GM18508 (cell line): ENCODE results near the gene PARD6A.

Source experiments
- ATAC-seq: cut with Tn5 transposase; IDR thresholded peaks from one replicate; pipeline ENCODE4 v1.9.1; 2021; ENCODE audit warnings: moderate number of reproducible peaks; ENCODE audit not compliant: insufficient read depth, unreplicated experiment

Gene PARD6A

GRCh38 chr16:67666032-67666551 lies 5.3 kb downstream of the PARD6A start:
- no peak for ATAC-seq

DNA sequence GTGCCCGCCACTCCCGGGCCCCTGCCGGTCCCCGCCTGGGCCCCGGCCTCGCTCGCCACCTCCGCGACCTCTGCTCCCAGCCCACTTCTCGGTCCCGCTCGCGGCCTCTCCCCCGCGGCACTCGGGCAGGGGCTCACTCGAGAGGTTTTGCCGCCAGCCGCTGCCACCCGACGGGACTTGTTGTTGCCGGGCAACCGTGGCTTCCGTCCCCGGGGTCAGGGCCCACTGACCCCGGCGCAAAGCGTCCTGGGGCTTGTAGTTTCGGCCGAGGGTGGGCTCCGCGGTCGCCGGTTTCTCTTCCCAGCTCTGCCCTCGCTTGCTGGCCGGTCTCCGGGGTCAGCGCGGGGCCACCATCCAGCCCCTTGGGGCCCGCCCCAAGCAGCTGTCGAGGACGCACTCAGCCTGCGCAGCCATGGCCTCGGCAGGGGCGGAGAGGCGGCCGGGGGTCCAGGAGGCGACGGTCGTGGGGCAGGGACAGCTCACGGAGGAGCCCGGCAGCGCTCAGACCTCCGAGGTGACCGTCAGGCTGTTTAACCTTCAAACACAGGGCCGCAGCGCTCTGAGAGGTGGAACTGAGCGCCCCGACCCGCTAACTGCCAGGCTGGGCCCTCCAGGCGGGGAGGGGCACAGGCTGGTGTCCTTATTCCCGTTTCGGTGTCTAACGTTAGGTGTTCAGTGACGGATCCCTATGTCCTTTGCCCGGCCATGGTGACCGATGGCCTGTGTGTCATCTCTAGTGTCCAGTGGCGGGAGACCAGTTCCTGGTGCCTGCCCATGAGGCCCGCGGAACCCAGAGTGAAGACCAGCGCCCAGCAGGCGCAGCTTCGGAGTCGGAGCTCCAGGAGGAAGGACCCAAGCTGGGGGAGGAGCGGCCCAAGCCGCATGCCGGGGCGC lies 6.0 kb downstream of the PARD6A start, which contains the start of the genes C16orf86 and ENKD1:
C16orf86 (plus strand) TSS at position 256 of the 894 bp plus-strand sequence; CDS start at position 413, 157 bp downstream.
ENKD1 (minus strand) TSS at position 192 of the 894 bp plus-strand sequence. CDS start 308 bp downstream, outside the sequence.
- no peak for ATAC-seq

- ATAC-seq, result no peak
Observed at GRCh38 chr16:67667453-67667816, 6.7 kb downstream of the PARD6A start.

DNA sequence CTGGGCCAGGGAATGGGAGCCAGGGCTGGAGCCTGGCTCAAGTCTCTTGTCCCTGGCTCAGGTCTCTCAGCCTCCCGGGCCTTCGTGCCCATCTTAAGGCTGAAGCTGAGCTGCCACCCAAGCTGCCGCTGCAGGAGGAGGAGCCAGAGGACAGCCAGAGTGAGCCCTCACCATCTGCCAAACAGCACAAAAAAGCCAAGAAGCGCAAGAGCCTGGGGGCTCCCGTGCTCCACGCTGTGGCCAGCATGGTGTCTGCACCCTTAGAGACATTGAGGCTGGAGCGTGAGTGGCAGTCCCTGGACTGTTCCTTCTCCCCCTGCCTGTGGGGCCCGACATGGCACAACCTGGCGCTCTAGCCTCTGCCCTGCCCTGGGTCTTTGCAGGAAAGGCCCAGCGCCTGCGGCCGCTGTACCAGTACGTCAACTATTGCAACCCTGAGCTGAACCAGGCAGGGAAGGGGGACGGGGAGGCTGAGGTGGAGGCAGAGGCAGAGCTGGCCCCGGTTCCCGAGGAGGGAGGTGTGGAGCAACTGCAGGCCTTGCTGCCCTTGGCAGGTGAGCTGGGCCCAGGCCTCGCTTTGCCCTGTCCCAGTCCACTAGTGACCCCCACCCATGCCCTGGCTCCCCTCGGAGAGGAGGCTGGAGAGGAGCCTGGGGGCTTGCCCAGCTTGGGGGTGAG lies 7.2 kb downstream of the PARD6A start:
- peak; percentile 35 for ATAC-seq

GRCh38 chr16:67668495-67669157 lies 7.9 kb downstream of the PARD6A start:
- ATAC-seq, result no peak

DNA sequence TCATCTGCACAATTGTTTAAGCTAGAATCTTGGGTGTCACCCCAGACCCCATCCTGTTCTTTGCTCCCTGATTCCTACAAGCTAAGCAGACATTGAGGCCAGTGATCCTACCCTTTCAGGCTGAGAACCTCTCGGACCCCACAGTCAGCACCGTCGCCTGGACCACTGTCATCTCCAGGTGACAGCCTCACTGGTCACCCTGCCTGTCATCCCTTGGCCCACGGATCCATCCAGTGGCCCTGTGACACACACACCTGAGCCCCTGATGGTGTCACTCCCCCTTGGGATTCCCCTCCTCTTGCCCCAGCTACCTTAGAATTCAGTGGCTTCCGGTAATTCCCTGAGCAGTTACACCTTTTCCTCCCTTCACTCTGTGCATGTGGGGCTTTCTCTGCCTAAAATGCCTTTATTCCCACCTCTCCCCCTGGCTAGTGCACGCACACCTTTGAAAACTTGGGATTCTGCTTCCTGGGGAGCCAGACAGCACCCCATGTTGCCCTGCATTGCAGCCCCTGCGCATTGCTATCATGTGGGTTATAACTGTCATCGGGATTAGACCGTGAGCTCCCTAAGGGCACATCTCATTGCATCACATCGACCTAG lies 8.8 kb downstream of the PARD6A start:
- no peak for ATAC-seq

- no peak for ATAC-seq
Observed at GRCh38 chr16:67672306-67672705, 11.5 kb downstream of the PARD6A start.

DNA sequence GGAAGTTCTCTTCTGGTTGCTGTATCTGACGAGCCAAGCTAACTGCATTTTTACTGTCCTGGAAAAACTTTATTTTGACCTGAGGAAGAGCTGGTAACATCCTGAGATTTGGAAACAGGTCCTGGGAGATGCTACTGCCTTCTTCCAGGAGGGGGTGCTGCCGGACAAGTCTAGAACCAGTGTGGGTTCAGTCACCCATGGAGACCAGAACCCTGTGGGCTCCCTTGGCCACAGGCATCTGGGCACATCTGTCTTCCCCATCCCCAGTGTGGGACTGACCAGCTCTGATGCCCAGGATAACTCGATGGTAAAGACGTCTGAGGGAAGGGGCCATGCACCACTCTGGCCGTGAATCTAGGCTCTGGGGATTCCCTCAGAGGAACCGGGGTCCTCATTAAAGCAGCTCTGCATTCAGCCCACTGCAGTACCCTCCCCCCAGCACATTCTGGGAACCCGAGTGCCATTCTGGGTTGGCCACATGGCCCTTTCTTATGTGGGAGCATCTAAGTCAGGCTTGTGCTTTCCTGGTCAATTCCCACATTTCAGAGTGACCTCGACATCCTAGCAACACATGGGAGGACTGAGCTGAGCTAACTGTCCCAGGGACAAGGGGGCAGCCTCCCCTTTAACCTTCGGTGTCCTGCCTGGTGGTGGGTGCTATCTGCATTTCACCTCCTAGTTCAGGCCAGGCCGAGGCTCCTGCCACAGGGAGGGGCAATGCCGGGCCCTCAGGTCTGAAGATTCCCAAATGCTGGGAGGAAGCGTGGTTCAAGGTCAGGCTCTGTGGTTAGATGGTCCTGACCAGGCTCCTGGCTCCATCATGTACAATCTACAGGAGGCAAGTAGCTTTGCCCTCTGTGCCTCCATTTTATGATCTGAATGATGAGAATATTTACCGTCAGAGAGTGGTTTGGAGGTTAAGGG lies 12.2 kb downstream of the PARD6A start:
- ATAC-seq, result no peak

DNA sequence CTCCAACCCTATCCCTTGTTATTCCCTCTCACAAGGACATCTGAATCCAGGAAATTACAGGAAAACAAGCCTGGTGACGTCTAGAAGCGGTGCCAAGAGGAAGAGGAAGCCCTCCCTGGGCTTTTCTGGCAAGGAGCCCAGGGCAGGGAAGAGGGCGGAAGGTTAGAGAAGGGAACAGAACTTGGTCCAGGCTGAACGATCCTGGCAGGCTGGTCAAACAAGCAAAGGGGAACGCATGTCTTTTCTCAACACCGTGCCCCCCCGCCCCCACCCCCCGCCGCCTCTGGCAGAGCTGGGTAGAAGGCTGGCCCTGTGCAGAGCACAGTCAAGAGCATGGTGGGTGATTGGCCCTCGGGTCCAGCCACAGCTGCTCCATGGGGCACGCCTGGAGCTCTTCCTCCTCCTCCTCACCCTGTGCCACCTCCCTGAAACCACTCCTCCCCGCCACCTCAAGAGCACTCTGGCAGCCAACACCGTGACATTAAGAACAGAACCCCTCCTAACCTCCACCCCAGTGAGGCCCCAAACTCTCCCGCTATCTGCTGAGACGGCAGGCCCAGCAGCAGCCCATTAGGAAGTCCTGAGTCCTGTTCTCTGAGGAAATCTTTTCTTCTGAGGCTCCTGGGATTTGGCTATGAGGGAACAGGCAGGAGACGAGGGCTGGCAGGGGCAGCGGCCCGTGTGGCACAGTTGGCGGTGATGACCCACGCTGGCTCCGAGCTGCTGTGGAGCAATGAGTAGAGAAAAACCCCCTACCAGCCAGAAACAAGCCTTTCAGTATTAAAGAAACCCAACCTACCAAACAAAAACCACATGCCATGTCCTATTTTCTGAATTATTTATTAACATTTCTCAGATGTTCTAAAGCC lies 13.2 kb downstream of the PARD6A start:
- ATAC-seq, result no peak

DNA sequence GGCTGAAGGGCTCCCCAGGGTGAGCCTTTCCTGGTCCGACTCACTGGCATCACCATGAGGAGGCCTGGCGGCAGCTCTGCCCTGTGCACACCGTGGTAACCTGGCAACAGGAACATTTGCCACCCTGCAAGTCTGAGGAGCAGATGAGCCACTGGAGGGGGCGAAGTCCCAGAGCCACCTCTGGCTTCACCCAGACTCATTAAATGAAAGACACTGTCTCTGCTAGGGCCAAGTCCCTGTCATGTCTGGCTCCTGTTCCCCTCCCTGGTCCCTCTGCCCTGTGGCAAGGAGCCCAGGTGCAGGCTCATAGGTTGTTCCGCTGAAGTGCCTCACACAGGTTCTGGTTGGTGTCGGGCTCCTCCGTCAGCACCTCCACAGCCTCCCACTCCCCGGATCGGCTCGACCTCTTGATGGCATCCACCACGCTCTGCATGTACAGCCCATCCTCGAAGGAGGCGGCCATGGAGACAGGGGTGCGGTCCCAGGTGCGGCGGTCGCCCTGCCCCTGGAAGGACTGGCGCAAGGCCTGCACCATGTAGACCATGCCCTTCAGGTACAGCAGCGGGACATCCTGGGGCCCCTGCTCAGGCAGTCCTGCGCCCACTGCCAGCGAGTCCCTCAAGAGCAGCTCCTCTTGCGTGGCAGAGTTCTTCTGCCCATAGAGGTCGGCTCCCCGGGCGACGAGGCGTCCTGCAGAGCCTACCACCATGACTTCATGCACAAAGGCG lies 14.3 kb downstream of the PARD6A start:
- ATAC-seq, result no peak

DNA sequence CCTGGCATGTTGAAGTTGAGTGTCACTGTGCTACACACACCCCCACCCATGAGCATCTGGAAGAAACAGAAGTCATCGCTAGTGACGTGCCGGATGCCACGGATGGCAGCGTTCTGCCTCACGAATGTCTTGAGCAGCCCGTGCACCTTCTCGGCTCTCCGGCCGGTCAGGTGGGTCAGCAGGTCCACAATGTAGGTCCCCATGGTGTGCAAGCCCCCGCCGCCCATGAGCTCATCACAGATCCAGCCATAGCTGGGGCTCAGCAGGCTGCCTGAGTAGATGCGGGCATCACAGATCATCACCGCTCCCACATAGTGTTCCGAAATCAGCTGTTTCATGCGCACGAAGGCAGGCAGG lies 14.8 kb downstream of the PARD6A start:
- ATAC-seq, result no peak

- ATAC-seq, result no peak
Observed at GRCh38 chr16:67675999-67676398, 15.2 kb downstream of the PARD6A start.

- no peak for ATAC-seq
Observed at GRCh38 chr16:67676516-67676915, 15.8 kb downstream of the PARD6A start.

DNA sequence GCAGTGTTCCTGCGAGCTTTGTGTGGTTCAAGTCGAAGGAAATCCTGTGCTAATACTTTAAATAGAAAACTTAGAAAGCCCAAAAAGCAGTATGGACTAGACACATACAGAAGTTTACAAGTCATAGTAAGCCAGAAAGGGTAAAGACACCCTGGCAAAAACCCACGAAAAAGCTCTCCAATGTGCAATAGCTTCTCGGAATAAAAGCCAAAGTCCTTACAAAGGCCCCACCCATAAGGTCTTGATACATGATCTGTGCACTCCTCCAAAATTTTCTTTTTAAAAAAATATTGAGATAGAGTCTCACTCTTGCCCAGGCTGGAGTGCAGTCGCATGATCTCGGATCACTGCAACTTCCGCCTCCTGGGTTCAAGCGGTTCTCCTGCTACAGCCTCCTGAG lies 16.2 kb downstream of the PARD6A start:
- no peak for ATAC-seq

DNA sequence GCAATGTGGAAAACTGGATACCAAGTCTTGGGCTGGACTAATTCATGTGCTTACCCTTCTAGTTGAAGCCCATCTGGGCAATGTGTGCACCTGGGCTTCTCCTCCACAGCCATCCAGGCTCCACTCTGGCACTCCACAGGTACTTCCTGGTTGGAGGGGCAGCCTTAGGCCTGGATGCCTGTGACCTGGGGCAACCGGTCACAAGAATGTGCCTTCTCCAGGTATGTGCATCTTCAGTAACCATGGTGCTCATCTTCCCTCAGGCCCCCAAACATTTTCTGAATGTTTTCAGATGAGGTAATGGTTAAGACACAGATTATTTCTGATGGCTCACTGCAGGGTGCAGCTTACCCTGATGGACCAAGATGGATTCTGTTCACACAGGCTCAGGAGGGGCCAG lies 17.0 kb downstream of the PARD6A start:
- ATAC-seq, result no peak

DNA sequence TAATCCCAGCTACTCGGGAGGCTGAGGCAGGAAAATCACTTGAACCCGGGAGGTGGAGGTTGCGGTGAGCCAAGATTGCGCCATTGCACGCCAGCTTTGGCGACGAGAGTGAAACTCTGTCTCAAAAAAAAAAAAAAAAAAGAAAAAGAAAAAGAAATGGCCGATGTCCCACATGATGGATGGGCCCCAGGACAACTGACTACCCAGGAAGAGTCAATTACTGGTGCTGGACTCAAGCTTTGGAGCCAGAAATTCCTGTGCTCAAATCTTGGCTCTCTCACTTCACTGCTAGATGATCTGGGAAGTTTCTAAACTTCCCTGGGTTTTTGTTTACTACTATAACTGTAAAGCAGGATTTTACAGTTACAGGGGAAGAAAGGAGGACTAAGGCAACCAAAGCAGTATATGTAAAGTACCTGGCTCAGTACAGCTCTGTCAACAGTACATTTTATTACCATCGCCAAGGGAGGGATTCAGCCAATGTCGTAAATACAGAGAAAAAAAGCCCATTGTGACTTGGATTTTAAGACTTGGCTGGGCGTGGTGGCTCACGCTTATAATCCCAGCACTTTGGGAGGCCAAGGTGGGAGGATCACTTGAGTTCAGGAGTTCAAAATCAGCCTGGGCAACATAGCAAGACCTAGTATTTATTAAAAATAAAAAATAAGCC lies 17.7 kb downstream of the PARD6A start:
- ATAC-seq, result no peak
